Kidney glomerular epithelial cell (primary cell): Measurements from ENCODE around the gene SLC7A8.

ENCODE experiments used
- DNase-seq: peaks from one replicate; lab custom pipeline; 2025; lab: John Stamatoyannopoulos, UW

Gene SLC7A8

GRCh38 chr14:23129759-23130316 is 53.6 kb downstream of the SLC7A8 start:
- DNase-seq, result no peak

GRCh38 chr14:23128969-23129758 is 54.3 kb downstream of the SLC7A8 start:
- no peak for DNase-seq

- DNase-seq, result no peak
Measured at GRCh38 chr14:23127861-23128260, 55.6 kb downstream of the SLC7A8 start.

GRCh38 chr14:23126548-23127278 is 56.7 kb downstream of the SLC7A8 start:
- DNase-seq, result no peak

GRCh38 chr14:23125933-23126524 is 57.4 kb downstream of the SLC7A8 start:
- no peak for DNase-seq

- no peak for DNase-seq
Measured at GRCh38 chr14:23125011-23125410, 58.4 kb downstream of the SLC7A8 start.

GRCh38 chr14:23124337-23124954 is 59.0 kb downstream of the SLC7A8 start:
- no peak for DNase-seq

- no peak for DNase-seq
Measured at GRCh38 chr14:23123419-23123818, 60.0 kb downstream of the SLC7A8 start.

- DNase-seq, result no peak
Measured at GRCh38 chr14:23122086-23122485, 61.4 kb downstream of the SLC7A8 start.

GRCh38 chr14:23121361-23121771 is 62.1 kb downstream of the SLC7A8 start:
- peak; percentile 90 for DNase-seq

- peak; percentile 73 for DNase-seq
Measured at GRCh38 chr14:23120541-23121251, 62.8 kb downstream of the SLC7A8 start.

- DNase-seq, result no peak
Measured at GRCh38 chr14:23119363-23120327, 63.8 kb downstream of the SLC7A8 start.

- DNase-seq, result no peak
Measured at GRCh38 chr14:23118506-23119362, 64.7 kb downstream of the SLC7A8 start, which contains the start of gene CEBPE. Gene CEBPE, minus strand, starts transcription at chr14:23119255. Its CDS starts 164 bp downstream, at chr14:23119091.

GRCh38 chr14:23117371-23118020 is 66.0 kb downstream of the SLC7A8 start:
- no peak for DNase-seq

GRCh38 chr14:23115918-23116317 is 67.5 kb downstream of the SLC7A8 start:
- no peak for DNase-seq

GRCh38 chr14:23115039-23115731 is 68.3 kb downstream of the SLC7A8 start:
- DNase-seq, result peak; percentile 96

GRCh38 chr14:23114669-23115038 is 68.8 kb downstream of the SLC7A8 start:
- no peak for DNase-seq

- no peak for DNase-seq
Measured at GRCh38 chr14:23114120-23114458, 69.4 kb downstream of the SLC7A8 start.
